ENCODE measurements around the gene ILK. TPM values are rescaled to one million over a fixed set of nuclear protein-coding genes. Genes with fewer than 3 reads are reported as not detected.

The ILK gene
- polyA plus RNA-seq, 3 donors from 2014 or later, result 155 to 297 (median 193) TPM

DNA sequence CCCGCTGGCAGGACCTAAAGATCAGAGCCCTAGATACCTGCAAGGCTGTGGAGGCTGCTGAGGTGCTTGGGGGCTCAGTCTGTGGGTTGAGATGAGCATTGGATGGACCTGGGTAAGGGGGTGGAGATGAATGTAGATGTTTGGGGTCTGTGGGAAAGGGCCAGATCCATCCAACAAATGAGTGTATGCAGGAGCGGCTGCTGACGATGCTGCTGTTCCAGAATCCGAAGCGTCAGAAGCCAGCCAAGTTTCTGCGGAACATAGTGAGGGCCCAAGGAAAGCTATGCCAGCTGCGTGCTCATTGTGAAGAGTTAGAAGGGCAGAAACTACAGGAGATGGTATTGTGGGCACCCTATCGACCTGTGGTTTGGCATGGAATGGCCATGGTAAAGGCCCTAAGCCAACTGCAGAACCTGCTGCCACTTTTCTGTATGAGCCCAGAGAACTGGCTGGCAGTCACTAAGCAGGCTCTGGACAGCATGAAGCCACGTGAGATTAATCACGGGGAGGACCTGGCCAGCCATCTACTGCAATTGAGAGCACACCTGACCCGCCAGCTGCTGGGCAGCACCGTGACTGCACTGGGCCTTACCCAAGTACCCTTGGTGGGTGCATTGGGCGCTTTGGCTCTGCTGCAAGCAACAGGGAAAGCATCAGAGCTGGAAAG, 36.7 kb upstream of the ILK start:
- no peaks in the 10 kb centered on the region for H3K4me1 Mint-ChIP-seq
- peaks cover 3 to 8% (median 4%) of the 10 kb centered on the region in 3 donors for H3K36me3 Mint-ChIP-seq
- H3K4me3 Mint-ChIP-seq, result no peak overlapping the region
- no peaks in the 10 kb centered on the region for H3K9me3 Mint-ChIP-seq
- H3K27me3 Mint-ChIP-seq (ENCODE audit: low read depth in 3 of 3), result peaks cover 0 to 3% (median 2%) of the 10 kb centered on the region in 3 donors
- no peak for DNase-seq
- H3K27ac Mint-ChIP-seq, result peak overlapping the region in 1 of 6 donors; percentile 1

DNA sequence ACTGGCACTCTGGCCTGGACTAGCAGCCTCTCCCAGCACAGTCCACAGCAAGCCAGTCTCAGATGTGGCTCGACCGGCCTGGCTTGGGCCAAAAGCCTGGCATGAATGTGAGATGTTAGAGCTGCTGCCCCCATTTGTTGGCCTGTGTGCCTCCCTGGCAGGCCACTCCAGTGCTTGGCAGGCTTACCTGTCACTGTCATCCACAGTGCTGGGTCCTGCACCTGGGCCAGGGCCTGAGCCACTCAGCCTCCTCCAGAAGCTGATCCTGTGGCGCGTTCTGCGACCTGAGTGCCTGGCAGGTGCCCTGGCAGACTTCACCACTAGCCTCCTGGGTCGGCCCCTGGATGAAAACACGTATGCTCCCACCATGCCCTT, 36.2 kb upstream of the ILK start:
- H3K36me3 Mint-ChIP-seq, result peaks cover 0 to 6% (median 2%) of the 10 kb centered on the region in 3 donors
- no peaks in the 10 kb centered on the region for H3K9me3 Mint-ChIP-seq
- DNase-seq, result no peak
- no peaks in the 10 kb centered on the region for H3K4me1 Mint-ChIP-seq
- peaks cover 0 to 3% (median 2%) of the 10 kb centered on the region in 3 donors for H3K27me3 Mint-ChIP-seq (ENCODE audit: low read depth in 3 of 3)
- no peak overlapping the region for H3K27ac Mint-ChIP-seq
- H3K4me3 Mint-ChIP-seq, result no peak overlapping the region

DNA sequence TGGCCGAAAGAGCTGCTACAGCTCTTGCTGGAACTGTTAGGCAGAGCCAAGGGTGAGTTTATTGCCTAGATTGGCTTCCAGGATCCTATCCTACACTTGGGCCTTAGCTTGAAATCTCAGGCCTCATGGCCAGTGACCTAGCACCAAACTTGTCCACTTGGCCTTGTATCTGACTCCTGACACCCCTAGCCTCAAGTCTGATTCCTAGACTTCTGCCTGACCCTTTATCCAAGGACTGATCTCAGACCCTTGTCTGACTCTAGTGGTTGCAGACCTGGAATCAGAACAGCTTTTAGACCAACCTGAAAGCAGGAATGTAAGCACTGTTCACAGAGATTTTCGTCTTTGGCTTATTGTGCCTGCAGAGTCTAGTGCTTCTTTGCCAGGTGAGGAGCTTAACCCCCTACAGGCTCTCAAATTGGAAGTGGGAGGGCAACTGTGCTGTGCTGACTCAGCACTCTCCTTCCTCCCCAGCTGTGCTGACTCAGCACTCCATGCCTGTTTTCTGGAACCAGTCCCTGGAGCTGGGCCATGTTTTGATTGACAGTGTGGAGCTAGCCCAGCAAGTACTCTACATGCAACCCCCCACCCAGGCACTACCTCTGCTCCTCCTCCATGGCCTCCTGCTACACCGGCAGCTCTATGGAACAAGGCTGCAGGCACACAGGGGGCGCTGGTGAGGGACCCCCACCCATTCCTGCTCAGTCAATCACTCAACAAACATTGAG, 35.2 kb upstream of the ILK start:
- Mint-ChIP-seq H3K36me3 (peaks cover 0 to 4% (median 0%) of the 10 kb centered on the region in 3 donors), H3K27ac (no peak overlapping the region), H3K27me3 (ENCODE audit: low read depth in 3 of 3) (peaks cover 0 to 3% (median 2%) of the 10 kb centered on the region in 3 donors), H3K4me3 (no peak overlapping the region), H3K9me3 (no peaks in the 10 kb centered on the region), H3K4me1 (no peaks in the 10 kb centered on the region)
- DNase-seq, result no peak

DNA sequence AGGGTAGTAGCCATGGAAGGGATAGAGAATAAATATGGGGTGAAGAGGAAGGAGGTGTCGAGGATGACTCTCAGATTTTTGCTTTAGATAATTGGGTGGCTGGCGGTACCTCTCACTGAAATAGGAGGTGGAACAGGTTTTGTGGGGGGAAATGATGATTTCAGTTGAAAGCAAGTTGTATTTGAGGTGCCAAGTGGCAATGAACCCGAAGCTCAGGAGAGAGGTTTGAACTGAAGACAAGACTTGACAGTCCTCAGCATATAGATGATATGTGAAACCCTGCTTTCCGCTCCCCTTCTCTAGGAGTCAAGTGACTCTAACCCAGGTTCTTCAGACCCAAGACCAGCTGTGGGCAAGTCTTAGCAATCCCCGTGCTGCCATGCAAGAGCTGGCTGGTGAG, 33.9 kb upstream of the ILK start:
- Mint-ChIP-seq H3K4me1 (no peaks in the 10 kb centered on the region), H3K4me3 (no peak overlapping the region), H3K27me3 (ENCODE audit: low read depth in 3 of 3) (peaks cover 0 to 3% (median 2%) of the 10 kb centered on the region in 3 donors), H3K36me3 (peaks cover 0 to 4% (median 0%) of the 10 kb centered on the region in 3 donors), H3K9me3 (no peaks in the 10 kb centered on the region), H3K27ac (no peak overlapping the region)
- no peak for DNase-seq

DNA sequence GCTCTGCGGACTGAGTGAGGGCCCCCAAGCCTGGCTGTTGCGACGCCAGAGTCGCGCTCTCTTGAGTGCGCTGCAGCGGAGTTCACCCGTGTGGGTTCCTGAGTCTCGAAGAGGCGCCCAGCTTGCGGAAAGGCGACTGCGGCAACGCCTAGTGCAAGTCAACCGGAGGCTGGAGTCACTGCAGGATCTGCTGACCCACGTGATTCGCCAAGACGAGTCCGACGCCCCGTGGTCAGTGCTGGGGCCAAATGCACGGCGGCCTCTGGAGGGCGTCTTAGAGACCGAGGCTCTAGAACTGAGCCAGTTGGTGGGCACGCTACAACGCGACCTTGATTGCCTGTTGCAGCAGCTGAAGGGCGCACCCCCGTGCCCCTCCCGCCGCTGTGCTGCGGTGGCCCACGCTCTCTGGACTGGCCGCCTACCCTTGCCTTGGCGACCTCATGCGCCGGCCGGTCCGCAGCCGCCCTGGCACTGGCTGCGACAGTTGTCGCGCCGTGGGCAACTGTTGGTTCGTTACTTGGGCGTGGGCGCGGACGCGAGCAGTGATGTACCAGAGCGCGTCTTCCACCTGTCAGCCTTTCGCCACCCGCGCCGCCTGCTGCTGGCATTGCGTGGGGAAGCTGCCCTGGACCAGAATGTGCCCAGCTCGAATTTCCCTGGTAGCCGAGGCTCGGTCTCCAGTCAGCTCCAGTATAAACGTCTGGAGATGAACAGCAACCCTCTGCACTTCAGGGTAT, 32.7 kb upstream of the ILK start:
- no peak overlapping the region for H3K27ac Mint-ChIP-seq
- no peak for DNase-seq
- peaks cover 0 to 4% (median 3%) of the 10 kb centered on the region in 3 donors for H3K36me3 Mint-ChIP-seq
- peaks cover 0 to 3% (median 2%) of the 10 kb centered on the region in 3 donors for H3K27me3 Mint-ChIP-seq (ENCODE audit: low read depth in 3 of 3)
- no peaks in the 10 kb centered on the region for H3K4me1 Mint-ChIP-seq
- H3K4me3 Mint-ChIP-seq, result no peak overlapping the region
- no peaks in the 10 kb centered on the region for H3K9me3 Mint-ChIP-seq

DNA sequence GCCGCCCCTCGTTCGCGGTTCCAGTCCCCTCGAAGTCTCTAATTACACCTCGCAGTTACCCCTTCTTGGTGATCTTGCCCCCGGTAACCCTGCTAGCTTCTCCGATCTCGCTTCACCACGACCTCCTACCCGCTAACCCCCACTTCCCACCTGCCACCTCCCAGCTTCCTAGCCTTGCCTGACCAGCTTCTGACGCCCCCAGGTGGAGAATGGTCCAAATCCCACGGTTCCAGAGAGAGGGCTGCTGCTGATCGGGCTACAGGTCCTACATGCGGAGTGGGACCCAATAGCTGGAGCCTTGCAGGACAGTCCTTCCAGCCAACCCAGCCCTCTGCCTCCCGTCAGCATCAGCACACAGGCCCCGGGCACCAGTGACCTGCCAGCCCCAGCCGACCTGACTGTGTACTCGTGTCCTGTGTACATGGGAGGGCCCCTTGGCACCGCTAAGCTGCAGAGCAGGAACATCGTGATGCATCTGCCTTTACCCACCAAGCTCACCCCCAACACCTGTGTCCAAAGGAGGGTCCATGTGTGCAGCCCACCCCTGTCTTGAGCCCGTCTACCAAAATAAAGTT, 32.1 kb upstream of the ILK start:
- H3K36me3 Mint-ChIP-seq, result peaks cover 0 to 5% (median 4%) of the 10 kb centered on the region in 3 donors
- H3K9me3 Mint-ChIP-seq, result no peaks in the 10 kb centered on the region
- H3K27ac Mint-ChIP-seq, result no peak overlapping the region
- H3K4me3 Mint-ChIP-seq, result no peak overlapping the region
- no peak for DNase-seq
- peaks cover 0 to 3% (median 2%) of the 10 kb centered on the region in 3 donors for H3K27me3 Mint-ChIP-seq (ENCODE audit: low read depth in 3 of 3)
- no peaks in the 10 kb centered on the region for H3K4me1 Mint-ChIP-seq

DNA sequence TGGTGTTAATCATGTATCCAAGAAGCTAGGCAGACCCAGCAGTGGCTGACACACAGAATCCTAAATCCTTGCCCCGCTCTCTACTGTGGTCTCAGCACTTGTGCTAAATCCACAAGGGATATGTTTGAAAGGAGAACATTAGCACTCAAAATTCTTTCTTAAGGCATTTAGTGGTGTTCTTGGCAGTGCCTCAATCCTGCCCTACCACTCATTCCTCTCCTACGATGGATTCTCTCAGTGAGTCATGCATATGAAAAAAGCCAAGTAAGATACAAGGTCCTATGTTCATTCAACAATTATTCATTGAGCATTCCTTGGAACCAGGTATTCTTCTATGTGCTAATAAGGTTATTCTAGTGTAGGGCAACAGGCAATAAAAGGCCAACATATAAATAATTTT, 31.4 kb upstream of the ILK start:
- H3K9me3 Mint-ChIP-seq, result no peaks in the 10 kb centered on the region
- H3K4me1 Mint-ChIP-seq, result no peaks in the 10 kb centered on the region
- H3K27me3 Mint-ChIP-seq (ENCODE audit: low read depth in 3 of 3), result peaks cover 0 to 3% (median 2%) of the 10 kb centered on the region in 3 donors
- H3K4me3 Mint-ChIP-seq, result no peak overlapping the region
- peaks cover 0 to 6% (median 4%) of the 10 kb centered on the region in 3 donors for H3K36me3 Mint-ChIP-seq
- DNase-seq, result no peak
- H3K27ac Mint-ChIP-seq, result no peak overlapping the region

DNA sequence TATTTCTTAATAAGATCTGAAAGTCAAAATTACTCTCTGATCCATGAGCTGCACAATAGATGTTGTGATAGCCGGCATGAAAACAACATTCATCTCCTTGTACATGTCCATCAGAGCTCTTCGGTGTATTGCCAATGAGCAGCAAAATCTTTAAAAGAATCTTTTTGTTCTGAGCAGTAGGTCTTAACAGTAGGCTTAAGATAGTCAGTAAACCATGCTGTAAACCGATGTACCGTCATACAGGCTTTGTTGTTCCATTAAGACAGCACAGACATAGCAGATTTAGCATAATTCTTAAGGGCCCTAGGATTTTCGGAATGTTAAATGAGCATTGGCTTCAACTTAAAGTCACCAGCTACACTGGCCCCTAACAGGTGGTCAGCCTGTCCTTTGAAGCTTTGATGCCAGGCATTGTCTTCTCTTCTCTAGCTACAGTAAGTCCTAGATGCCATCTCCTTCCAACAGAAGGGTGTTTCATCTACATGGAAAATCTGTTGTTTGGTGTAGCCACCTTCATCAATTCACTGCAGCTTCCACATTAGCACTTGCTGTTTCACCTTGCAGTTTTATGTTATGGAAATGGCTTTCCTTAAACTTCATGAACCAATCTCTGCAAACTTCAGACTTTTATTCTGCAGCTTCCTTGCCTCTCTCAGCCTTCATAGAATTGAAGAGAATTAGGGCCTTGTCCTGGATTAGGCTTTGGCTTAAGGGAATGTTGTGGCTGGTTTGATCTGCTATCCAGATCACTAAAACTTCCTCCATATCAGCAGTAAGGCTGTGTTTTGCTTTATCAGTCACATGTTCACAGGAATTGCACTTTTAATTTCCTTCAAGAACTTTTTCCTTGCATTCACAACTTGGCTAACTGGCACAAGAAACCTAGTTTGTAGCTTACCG, 28.5 kb upstream of the ILK start:
- H3K9me3 Mint-ChIP-seq, result no peaks in the 10 kb centered on the region
- no peak overlapping the region for H3K4me3 Mint-ChIP-seq
- H3K27ac Mint-ChIP-seq, result no peak overlapping the region
- peaks cover 0 to 2% (median 2%) of the 10 kb centered on the region in 3 donors for H3K27me3 Mint-ChIP-seq (ENCODE audit: low read depth in 3 of 3)
- no peaks in the 10 kb centered on the region for H3K4me1 Mint-ChIP-seq
- DNase-seq, result no peak
- peaks cover 0 to 6% (median 0%) of the 10 kb centered on the region in 3 donors for H3K36me3 Mint-ChIP-seq

DNA sequence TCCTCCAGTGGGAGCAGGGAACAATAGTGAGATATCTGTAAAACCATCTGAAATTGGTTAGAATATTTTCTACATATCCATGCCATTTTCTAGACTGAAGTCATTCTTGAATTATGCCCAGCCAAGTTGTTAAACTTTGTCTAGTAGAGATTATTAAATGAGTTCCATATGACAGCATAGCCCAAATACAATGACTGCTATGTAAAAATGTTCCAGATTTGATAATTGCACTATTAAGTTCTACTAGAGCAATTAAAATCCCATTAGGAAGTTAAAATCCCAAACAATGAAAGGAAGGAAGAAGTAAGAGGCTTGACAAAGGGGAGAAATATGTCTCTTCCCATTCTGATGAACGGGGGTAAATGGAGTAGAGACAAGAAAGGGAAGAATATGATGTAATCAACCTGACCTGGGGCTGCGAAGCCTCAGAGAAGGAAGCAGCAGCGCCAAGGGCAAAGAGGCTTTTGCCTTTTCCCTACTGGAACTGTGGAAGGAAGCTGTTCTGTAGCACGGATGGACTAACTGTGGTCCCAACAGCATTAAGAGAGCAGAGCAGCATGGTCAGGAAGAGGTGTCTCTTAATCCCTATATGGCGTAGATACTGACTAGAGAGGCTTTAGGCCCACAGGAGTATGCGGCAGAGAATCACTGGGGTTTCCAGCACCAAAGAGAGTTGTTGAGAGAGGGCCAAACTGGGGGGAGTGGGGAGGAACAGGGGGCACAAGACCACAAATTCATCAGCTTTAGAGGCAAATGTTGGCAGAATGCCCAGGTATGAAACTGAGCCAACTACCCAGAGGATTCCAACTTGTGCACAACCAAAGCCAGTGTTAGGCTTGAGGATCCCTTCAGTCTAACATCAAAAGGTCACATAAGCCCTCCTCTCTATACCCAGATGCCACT, 26.9 kb upstream of the ILK start:
- Mint-ChIP-seq H3K4me3 (no peak overlapping the region), H3K27ac (no peak overlapping the region), H3K36me3 (peaks cover 0 to 13% (median 5%) of the 10 kb centered on the region in 3 donors), H3K9me3 (no peaks in the 10 kb centered on the region), H3K27me3 (ENCODE audit: low read depth in 3 of 3) (peaks cover 0 to 1% (median 0%) of the 10 kb centered on the region in 3 donors), H3K4me1 (no peaks in the 10 kb centered on the region)
- DNase-seq, result no peak

DNA sequence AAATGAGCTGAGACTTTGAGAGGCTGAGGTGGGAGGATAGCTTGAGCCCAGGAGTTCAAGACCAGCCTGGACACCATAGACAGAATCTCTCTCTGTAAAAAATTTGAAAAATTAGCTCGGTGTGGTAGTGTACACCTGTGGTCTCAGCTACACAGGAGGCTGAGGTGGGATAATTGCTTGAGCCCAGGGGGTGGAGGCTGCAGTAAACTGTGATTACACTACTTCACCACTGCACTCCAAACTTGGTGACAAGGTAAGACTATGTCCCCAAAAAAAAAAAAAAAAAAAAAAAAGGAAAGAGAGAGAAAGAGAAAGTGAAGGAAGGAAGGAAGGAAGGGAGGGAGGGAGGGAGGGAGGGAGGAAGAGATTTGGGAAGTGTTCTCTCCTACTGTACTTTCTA, 25.4 kb upstream of the ILK start:
- no peak overlapping the region for H3K4me3 Mint-ChIP-seq
- DNase-seq, result no peak
- no peaks in the 10 kb centered on the region for H3K4me1 Mint-ChIP-seq
- peaks cover 3 to 11% (median 7%) of the 10 kb centered on the region in 6 donors for H3K9me3 Mint-ChIP-seq
- peaks cover 0 to 1% (median 0%) of the 10 kb centered on the region in 3 donors for H3K27me3 Mint-ChIP-seq (ENCODE audit: low read depth in 3 of 3)
- peaks cover 12 to 25% (median 16%) of the 10 kb centered on the region in 3 donors for H3K36me3 Mint-ChIP-seq
- H3K27ac Mint-ChIP-seq, result no peak overlapping the region

DNA sequence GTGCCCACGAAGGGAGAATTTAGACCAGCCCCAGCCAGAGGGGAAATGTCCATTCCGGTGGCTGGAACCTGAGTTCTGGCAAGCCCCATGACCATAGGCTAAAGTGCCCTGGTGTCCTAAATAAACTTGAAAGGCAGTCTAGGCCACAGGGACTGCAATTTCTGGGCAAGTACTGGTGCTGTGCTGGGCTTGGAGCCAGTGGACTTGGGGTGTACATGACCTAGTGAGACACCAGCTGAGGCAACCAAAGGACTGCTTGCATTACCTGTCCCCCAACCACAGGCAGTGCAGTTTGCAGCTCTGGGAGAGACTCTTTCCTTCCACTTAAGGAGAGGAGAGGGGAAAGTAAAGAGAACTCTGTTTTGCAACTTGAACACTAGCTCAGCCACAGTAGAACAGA, 23.9 kb upstream of the ILK start:
- no peak overlapping the region for H3K27ac Mint-ChIP-seq
- no peak for DNase-seq
- H3K9me3 Mint-ChIP-seq, result peaks cover 11 to 27% (median 16%) of the 10 kb centered on the region in 6 donors
- no peaks in the 10 kb centered on the region for H3K4me1 Mint-ChIP-seq
- no peak overlapping the region for H3K4me3 Mint-ChIP-seq
- H3K36me3 Mint-ChIP-seq, result peaks cover 25 to 40% (median 31%) of the 10 kb centered on the region in 3 donors
- peaks cover 0 to 1% (median 0%) of the 10 kb centered on the region in 3 donors for H3K27me3 Mint-ChIP-seq (ENCODE audit: low read depth in 3 of 3)

DNA sequence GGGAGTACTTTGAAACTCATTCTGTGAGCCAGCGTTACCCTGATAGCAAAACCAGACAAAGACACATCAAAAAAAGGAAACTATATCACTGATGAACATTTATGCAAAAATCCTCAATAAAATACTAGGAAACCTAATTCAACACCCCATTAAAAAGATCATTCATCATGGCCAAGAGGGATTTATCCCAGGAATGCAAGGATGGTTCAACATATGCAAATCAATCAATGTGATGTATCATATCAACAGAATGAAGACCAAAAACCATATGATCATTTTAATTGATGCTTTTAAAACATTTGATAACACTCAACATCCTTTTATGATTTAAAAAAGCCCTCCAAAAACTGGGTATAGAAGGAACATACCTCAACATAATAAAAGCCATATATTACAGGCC, 20.0 kb upstream of the ILK start:
- Mint-ChIP-seq H3K27ac (no peak overlapping the region), H3K4me3 (no peak overlapping the region), H3K9me3 (peaks cover 11 to 30% (median 16%) of the 10 kb centered on the region in 6 donors), H3K27me3 (ENCODE audit: low read depth in 3 of 3) (peaks cover 0 to 1% (median 0%) of the 10 kb centered on the region in 3 donors), H3K4me1 (no peaks in the 10 kb centered on the region), H3K36me3 (peaks cover 28 to 42% (median 35%) of the 10 kb centered on the region in 3 donors)
- no peak for DNase-seq

All from immature natural killer cell (primary cell).